GM21723 (cell line): Measurements from ENCODE around the gene ASB2.

Experiments used
- ATAC-seq: cut with Tn5 transposase; IDR thresholded peaks from one replicate; pipeline ENCODE4 v1.9.1; 2021; ENCODE audit warnings: mild to moderate bottlenecking, moderate library complexity; ENCODE audit not compliant: unreplicated experiment

ASB2 gene

GRCh38 chr14:93909429-93910128 lies 66.8 kb downstream of the ASB2 start:
- ATAC-seq: no peak

GRCh38 chr14:93906341-93907329 lies 69.7 kb downstream of the ASB2 start:
- ATAC-seq: peak; percentile 63

GRCh38 chr14:93905623-93906022 lies 70.7 kb downstream of the ASB2 start:
- ATAC-seq: no peak

GRCh38 chr14:93903342-93904184 lies 72.8 kb downstream of the ASB2 start:
- ATAC-seq: no peak

GRCh38 chr14:93902619-93903307 lies 73.6 kb downstream of the ASB2 start:
- no peak for ATAC-seq

- ATAC-seq: no peak
These were observed 74.6 kb downstream of the ASB2 start for GRCh38 chr14:93901813-93902212.

GRCh38 chr14:93898731-93899130 lies 77.6 kb downstream of the ASB2 start:
- ATAC-seq: no peak

- no peak for ATAC-seq
These were observed 78.2 kb downstream of the ASB2 start for GRCh38 chr14:93898081-93898611.

- ATAC-seq: no peak
These were observed 78.9 kb downstream of the ASB2 start for GRCh38 chr14:93897476-93897845.

- ATAC-seq: no peak
These were observed 81.3 kb downstream of the ASB2 start for GRCh38 chr14:93895023-93895604.

GRCh38 chr14:93893661-93894261 lies 82.6 kb downstream of the ASB2 start:
- ATAC-seq: no peak

GRCh38 chr14:93892923-93893558 lies 83.3 kb downstream of the ASB2 start:
- no peak for ATAC-seq

- no peak for ATAC-seq
These were observed 83.9 kb downstream of the ASB2 start for GRCh38 chr14:93892505-93892839.

- no peak for ATAC-seq
These were observed 84.4 kb downstream of the ASB2 start for GRCh38 chr14:93891756-93892504.

GRCh38 chr14:93889739-93890483 lies 86.5 kb downstream of the ASB2 start:
- no peak for ATAC-seq

- no peak for ATAC-seq
These were observed 87.4 kb downstream of the ASB2 start for GRCh38 chr14:93888995-93889394.

- no peak for ATAC-seq
These were observed 91.4 kb downstream of the ASB2 start for GRCh38 chr14:93884950-93885349.
